Stimulated activated CD4-positive, alpha-beta T cell treated with anti-CD3 and anti-CD28 coated beads, TNF-alpha, amount 100 ng/mL, for 4 hours (primary cell): Measurements from ENCODE around the gene KCNJ5.

ENCODE experiments used
- DNase-seq, 3 experiments: peaks; one replicate each; pipeline ENCODE4 v3.0.0-alpha.2; 2020; ENCODE audit warnings: low read depth in 3 of 3

The KCNJ5 gene

DNA sequence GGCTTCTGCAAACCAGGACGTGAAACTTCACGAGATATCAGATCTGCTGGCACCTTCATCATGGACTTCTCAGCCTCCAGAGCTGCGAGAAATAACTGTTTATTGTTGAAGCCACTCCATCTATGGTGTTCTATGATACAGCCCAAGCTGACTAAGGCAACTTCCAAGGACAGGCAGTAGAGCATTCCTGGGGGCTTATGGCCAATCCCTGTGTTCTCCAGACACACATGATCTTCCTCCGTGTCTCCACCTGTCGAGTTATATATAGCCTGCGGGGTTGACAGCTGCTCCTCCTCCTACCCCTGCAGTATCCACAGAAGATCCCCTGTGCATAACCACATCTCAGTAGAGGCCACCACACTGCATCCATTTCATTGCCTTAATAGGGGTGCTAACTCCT, 40.5 kb downstream of the KCNJ5 start:
- no peak for DNase-seq

DNA sequence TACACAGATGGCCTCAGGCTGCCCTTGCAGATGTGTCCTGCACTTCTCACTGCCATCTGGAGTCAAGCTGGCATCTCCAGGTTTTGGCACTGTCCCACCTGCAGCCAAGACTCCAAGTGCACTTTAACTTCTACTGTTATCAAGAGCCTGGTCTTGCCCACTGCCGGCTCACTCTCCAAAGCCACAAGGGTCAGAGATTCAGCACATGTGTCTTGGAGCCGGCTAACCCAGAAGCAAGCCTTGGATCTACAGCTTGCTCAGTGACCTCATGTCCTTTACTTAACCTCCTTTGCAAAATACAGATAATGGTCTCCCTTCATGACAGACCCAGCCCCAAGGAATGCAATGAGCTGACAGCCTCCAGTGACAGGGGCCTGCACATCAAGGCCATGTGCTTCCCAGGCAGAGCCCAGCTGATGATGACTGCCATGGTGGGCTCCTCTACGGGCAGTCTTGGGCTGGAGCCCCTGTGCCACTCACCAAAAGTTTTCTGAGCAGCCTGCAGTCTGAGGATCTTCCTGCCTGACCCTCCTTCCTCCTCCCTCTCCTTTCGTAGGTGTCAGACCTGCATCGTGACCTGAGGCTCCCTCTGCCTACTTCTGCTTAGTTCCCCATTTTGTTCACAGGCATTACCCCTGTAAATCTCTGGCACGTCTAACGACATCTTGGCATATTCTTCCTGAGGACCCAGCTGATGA, 42.5 kb downstream of the KCNJ5 start:
- no peak for DNase-seq

- DNase-seq = no peak
Measured at GRCh38 chr11:128934351-128934750, 43.2 kb downstream of the KCNJ5 start.

DNA sequence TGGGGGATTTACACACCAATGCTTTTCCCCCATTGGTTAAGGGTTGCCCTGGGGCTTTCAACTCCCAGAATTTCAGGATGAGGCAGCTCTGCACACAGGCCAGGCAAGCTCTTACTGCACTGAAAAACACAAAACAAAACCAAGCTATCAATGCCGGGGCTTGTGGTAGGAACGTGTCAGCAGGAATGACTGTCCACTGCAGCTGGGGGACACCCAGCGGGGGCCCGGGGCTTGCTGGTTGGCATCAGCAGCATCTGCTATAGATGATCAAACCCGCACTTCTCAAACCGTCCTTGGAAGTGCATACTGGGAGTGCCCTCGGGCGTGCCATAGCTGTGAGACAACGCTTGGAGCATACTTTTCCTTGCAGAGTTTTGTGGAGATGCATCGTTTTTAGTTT, 43.8 kb downstream of the KCNJ5 start:
- no peak for DNase-seq

GRCh38 chr11:128936606-128937251, 45.6 kb downstream of the KCNJ5 start:
- DNase-seq = no peak

- no peak for DNase-seq
Measured at GRCh38 chr11:128937480-128937879, 46.3 kb downstream of the KCNJ5 start.

DNA sequence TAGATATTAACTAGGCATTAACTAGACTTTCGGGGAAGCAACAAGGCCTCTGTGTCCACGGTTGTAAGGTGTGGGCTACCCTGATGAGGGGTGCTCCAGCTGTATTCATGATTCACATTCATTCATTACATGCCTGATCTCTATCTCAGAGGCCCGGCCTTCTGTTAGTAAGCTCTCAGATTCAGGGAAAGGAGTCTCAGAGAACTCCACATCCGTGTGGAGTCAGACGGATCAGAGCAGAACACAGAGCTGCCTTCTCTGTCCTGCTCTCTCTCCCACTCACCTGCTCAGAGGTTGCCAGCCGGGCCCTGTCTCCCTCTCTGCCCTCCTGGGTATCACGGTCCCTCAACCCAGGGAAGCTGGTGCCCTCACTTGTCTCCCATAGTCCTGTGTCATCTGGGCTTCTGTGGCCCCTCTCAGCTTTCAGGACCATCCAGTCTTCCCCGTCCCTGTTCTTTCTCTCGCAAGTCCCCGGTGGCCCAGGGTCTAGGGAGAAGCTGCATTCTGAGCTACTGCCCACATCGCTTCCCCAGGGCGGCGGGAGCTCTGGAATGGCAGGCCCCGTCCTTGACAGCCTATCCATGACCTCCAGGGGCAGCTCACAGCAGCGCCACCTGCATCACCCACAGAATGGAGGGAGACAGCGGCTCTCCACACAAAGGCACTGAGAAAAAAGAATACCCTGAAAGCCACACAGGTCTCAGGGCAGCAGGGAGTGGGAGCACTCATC, 47.2 kb downstream of the KCNJ5 start:
- no peak for DNase-seq

DNA sequence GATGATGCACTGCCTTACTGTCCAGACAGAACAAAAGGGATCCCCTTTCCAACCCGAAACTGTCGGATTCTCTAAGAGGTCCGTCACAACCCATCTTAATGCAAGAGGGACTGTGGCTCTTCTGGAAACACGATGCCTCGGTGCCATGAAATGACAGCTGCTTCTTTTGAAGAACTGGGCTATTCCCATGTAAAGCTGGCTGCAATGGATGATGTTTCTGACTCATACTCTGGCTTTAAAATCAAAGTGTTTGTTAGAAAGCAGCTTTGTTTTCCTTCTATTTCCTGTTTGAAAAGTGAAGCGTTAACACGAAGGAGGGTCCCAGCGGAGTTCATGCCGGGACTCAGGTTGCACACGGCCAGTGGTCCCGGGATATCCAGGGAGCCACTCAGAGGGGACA, 48.4 kb downstream of the KCNJ5 start:
- DNase-seq = no peak

- DNase-seq = no peak
Measured at GRCh38 chr11:128940156-128940555, 49.0 kb downstream of the KCNJ5 start.

GRCh38 chr11:128940603-128941002, 49.4 kb downstream of the KCNJ5 start:
- DNase-seq = no peak

DNA sequence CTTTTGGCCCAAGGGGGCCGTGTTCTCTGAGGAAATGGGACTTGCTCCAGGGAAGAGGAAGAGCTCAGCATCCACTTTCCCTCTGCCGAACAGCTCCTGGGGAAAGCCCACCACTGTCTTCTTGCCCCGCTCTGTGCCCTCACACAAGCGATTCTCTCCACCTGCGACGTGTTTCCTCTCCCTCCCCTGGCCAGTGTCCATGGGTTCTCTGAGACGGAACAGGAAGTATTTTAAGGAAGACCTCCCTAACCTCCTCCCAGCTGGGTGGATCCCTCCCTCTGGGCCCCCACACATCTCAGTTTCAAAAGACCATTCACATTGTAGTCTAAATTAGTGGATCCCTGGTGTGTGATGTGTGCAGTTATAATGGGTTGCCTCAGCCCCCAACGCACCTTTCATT, 50.0 kb downstream of the KCNJ5 start:
- no peak for DNase-seq

DNA sequence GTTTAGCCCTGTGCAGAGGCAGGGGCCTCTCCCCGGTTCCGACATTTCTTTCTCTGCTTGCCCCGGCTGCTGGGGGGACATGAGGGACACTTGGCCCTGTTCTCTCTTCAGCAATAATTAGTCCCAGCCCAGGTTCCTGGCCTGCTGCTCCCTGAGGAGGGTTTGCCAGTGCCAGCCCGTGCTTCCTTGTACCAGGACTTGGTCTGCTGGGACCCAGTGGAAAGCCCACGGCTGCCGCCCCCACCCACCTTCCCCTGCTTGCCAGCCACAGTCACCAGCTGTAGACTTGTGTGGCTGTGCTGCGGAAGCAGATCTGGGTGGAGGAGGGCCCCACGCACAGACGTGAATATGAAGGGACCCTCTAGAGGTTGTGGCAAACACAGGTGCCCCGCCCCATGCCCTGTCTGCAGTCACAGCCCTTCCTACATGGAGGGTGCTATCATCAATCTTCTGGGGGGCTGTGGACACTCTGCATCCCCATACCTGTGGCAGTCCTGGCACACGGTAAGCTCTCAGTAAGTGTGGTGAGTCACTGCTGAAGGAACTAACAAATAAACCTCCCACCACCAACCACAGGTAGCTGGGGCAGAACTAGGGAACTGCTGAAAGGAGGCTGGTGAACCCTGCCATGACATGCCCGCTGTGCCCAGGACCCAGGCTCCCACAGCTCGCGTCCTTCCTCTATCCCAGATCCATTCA, 50.6 kb downstream of the KCNJ5 start:
- DNase-seq = no peak

DNA sequence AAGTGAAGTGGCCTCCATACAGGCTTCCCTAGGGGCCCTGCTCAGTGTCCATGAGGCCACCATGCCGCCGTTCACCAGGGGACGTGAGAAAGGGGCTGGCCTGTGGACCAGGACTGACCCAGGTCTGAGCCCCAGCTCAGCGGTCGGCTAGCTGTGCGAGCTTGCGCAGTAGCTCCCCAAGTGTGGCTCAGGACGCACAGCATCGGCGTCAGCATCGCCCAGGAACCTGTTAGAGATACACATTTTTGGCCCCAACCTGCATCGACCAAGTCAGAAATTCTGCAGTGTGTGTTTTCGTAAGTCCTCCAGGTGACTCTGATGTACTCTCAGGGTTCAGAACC, 51.1 kb downstream of the KCNJ5 start:
- DNase-seq = no peak

GRCh38 chr11:128942817-128943427, 51.8 kb downstream of the KCNJ5 start, which contains the start of gene TP53AIP1:
TSS of gene TP53AIP1 (minus strand) at chr11:128942871. CDS start at chr11:128937818, 5,053 bp downstream.
- DNase-seq = no peak

GRCh38 chr11:128943428-128943976, 52.3 kb downstream of the KCNJ5 start:
- DNase-seq = no peak

DNA sequence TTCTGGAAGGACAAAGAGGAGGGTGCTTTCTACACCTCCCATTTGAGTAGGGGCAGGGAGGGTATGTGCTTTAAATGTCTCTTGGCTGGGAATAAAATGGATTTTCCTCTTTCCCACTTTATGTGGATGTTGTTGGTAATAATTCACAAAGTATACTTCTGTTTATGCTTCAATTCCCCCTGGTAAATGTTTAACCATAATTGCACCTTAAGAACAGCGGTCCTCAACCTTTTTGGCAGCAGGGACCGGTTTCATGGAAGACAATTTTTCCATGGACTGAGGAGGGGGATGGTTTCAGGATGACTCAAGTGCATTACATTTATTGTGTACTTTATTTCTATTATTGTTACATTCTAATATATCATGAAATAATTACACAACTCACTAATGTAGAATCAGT, 55.5 kb downstream of the KCNJ5 start:
- DNase-seq = no peak

GRCh38 chr11:128947773-128948172, 56.6 kb downstream of the KCNJ5 start:
- DNase-seq = no peak

DNA sequence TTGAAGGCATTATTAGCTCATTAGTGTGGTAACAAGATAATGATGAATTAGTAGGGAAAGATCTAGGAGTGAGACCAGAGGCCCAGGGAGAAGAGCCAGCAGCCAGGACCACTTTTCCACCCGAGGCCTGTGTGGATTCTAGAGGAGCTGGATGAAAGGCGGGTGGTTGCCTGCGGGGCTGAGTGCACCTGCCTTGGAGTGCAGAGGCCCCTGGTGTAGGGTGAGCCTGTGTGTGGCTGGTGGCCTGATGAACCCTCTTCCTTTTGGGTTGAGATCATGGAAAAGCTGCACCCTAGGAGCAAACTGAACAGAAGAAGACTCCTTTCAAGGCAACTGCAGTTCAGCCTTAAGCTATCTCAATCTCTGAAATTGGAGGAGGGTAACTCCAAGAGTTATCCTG, 57.4 kb downstream of the KCNJ5 start:
- DNase-seq = no peak

DNA sequence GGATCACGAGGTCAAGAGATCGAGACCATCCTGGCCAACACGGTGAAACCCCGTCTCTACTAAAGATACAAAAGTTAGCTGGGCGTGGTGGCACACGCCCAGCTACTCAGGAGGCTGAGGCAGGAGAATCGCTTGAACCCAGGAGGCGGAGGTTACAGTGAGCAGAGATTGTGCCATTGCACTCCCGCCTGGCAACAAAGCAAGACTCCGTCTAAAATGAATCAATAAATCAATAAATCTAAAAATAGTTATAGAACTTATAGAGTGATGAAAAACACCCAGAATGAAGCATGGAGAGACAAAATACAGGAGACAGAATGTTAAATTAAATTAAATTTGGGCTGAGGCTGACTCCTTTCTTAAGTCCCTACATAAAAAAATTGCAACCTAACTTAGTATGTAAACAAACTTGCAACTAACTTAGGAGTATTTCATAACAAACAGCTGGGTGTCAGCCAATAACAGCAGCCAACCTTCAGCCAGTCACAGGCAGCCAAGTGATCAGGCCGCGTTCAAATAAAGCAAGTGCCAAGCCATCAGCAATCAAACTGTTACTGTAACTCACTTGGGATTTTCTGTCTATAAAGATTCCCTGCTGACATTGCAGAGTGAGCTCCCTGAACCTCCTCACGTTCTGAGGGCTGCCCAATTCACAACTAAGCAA, 58.8 kb downstream of the KCNJ5 start:
- no peak for DNase-seq

DNA sequence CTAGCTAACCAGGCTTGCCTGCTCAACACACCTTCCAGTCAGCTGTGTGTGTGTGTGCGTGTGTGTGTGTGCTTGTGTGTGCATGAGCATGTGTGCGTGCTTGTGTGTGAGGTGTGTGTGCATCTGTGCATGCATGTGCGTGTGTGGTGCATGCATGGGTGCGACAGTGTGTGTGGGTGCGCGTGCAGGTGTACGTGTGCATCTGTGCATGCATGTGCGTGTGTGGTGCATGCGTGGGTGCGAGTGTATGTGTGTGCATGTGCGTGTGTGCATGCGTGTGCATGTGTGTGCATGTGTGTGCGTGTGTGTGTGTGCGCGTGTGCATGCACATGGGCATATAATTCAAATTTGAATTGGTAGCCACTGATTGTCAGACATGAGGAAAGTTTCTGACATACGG, 62.0 kb downstream of the KCNJ5 start:
- DNase-seq = no peak

DNA sequence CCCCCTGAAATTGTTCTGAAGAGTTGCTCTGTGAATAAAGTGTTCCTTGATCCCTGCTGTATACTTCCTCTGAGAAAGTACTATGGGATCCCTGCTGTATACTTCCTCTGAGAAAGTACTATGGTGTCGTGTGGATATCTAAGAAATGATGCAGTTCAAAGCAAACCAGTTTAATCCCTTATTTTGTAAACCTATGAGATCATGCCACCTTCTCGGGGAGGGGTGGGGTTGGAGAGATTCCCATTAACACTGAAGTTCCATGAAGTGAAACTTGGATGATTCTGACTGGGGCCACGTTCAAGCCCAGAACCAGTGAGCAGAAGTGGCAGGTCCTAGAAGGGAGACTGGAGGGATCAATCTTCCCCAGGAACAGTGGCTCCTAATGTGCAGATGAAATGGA, 64.5 kb downstream of the KCNJ5 start:
- DNase-seq = no peak
